Measurements from ENCODE around the gene ZNF669. TPM values are rescaled to one million over a fixed set of nuclear protein-coding genes. Genes with fewer than 3 reads are reported as not detected.
"Not testable (repeated sequence)": the region's sequence is repeated elsewhere in the genome, so short reads cannot be mapped to it uniquely, and the experiment has no call there.

Gene ZNF669
- total RNA-seq, result 9.0 TPM

DNA sequence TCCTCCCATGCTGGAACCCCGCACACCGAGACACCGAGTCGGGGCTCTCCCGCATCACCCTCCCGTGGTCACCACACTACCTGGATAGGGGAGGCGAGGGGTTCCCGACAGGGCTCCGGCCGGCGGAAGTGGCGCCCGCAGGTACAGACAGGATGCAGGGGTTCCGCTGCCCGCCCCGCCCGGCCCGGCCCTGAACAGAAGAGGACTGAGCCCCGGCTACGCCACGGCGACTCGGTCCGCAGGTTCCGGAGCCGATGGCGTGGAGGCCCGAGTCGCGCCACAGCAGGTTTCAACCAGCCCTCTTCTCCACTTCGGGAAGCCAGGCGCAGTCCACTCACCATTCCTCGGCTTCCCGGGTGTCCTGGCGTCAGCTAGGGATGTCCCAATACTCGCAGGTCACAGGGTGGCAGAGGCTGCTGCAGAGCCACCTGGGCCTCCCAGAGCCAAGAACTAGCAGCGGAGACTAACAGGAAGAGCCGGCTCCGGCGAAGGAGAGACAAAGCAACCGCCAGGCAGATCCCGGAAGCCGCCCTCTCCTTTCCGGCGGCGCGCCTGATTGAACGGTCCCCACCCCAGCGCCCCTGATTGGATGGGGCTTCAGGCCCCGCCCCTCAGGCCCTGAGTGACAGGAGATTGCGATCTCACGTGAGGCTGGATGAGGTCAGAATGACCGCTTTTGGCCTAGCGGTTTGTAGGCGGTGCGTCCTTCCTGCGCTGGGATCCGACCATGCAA is at the start of gene ZNF669:
Gene ZNF669, minus strand, starts transcription at position 498 of the 733 bp plus-strand sequence. Its CDS starts 157 bp downstream, at position 341.
- DNase-seq (ENCODE audit: low spot score), result peak; percentile 97

DNA sequence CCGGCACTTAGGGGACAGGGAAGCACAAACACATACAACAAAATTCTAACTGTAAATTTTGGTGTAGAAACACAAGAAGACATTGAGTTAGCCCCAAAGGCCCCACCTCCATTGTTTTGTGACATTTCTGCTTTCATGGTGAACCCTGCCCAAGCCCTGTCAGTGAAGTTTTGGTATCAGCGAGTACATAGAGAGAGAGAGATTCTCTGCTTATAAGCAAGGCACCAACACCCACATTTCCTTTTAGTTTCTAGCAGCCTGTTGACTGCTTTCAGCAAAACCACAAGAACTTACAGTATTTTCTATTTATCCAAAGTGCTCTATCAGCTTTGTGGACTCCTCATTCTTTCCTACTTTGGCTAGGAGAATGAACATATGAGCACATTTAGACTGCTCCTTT is 43.6 kb upstream of the ZNF669 start:
- DNase-seq (ENCODE audit: low spot score), result no peak

DNA sequence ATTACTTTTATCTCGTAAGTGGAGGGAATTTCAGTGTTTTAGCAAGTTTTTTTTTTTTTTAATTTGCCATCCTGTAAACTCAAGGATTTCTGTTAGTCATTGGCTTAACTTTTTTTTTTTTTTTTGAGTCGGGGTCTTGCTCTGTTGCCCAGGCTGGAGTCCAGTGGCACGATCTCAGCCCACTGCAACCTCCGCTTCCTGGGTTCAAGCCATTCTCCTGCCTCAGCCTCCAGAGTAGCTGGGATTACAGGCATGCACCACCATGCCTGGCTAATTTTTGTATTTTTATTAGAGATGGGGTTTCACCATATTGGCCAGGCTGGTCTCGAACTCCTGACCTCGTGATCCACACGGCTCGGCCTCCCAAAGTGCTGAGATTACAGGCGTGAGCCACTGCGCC is 43.0 kb upstream of the ZNF669 start:
- not testable (repeated sequence) for DNase-seq (ENCODE audit: low spot score)

DNA sequence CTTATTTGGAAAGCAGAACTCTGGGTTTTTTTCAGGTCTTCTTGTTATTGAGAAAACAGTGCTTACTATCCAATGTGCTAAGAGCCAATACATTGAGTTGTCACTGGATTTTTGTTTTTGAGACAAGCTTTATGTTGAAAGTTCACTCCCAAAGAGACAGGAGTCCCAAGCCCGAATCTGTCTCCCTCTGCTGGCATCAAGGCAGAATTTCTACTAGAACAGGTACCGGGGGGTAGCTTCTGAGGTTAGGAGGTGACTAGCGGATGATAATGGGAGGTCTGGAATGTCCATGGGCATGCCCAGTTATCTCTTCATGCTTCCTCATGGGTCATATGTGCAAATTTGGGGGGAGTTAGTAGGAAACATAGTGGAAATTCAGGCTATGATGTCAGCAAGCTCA is 42.5 kb upstream of the ZNF669 start:
- DNase-seq (ENCODE audit: low spot score), result no peak

DNA sequence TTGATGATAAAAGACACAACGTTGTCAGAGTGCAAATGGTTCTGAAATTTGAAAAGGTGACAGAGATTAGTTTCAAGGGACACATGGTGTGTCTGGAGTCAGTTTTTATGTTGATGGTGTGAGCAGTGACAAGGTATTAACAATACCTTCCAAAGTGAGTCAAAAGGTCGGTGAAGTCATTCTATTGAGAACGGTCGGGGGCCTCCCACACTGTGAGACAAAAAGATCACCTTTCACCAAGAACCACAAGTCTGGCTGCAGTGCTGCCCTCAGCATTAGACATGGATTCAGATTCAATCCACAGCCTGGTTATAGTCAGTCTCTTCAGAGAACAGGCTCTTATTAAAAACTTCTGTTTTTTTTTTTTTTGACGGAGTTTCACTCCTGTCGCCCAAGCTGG is 41.1 kb upstream of the ZNF669 start:
- no peak for DNase-seq (ENCODE audit: low spot score)

DNA sequence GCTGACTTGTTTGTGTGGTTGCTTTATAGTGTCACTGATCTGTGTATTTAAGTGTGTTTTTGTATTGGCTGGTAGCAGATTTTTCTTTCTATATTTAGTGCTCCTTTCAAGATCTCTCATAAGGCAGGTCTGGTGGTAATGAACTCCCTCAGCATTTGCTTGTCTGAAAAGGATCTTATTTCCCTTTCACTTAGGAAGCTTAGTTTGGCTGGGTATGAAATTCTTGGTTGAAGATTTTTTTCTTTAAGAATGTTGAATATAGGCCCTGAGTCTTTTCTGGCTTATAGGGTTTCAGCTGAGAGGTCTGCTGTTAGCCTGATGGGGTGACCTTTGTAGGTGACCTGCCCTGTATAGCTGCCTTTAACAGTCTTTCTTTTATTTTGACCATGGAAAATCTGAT is 35.4 kb upstream of the ZNF669 start:
- DNase-seq (ENCODE audit: low spot score), result not testable (repeated sequence)

DNA sequence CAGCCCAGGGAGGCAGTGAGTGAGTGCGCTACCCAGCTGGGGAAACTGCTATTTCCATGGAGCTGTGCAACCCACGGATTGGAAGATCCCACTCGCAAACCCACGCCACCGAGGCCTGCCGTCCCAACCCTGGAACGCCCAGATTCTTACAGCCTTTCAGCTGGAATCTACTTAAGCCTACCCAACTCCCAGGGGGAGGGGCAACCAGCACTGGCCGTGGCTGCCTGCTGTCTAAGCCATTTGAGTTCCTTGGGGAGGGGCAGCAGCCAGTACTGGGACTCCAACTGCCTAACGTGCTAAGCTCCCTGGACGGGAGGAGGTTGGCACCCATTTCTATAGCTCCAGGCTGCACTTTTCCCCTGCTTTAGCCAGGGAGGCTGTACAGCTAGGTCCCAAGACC is 27.1 kb upstream of the ZNF669 start:
- DNase-seq (ENCODE audit: low spot score), result no peak

DNA sequence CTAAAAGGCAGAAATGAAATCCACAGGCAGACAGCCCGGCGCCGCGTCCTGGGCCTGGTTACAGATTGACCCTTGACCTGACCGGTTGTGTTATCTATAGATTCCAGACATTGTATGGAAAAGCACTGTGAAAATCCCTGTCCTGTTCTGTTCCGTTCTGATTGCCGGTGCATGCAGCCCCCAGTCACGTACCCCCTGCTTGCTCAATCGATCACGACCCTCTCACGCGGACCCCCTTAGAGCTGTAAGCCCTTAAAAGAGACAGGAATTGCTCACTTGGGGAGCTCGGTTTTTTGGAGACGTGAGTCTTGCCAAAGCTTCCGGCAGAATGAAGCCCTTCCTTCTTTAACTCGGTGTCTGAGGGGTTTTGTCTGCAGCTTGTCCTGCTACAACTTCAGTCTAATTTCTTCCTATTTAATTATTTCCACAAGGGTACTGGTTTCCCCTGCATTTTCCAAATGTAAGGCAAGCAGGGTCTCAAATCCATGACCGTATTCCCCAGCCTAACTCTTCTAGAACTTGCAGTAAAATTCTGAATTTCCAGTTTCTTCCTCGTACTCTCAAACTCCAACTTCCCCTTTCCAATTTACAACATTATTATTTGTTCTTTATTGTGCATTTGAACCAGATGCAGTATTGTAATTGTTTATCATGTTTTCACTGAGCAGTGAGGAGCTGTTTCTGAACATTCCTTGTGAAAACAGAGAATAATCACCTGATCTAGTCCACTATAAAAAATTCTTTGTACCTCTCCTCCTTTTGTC is 23.5 kb upstream of the ZNF669 start:
- DNase-seq (ENCODE audit: low spot score), result not testable (repeated sequence)

DNA sequence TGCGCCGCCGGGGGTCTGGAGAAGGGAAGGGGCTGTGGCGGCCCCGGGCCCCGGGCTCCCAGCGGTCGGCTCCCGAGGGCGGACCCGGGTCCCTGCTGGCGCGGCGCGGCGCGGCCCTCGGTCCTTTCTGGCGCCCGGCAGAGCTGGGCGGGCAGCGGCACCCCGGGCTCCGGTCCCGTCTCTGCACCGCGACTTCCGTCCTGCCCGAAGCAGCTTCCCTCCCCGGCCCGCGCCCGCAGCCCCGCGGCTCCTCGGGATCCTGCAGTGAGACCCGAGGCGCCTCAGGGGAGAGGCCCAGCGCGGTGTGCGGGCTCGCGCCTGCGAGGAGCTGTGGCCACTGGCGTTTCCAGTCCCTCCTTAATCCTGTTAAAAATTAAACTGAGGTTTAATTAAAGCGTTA is 22.4 kb upstream of the ZNF669 start:
- not testable (repeated sequence) for DNase-seq (ENCODE audit: low spot score)

DNA sequence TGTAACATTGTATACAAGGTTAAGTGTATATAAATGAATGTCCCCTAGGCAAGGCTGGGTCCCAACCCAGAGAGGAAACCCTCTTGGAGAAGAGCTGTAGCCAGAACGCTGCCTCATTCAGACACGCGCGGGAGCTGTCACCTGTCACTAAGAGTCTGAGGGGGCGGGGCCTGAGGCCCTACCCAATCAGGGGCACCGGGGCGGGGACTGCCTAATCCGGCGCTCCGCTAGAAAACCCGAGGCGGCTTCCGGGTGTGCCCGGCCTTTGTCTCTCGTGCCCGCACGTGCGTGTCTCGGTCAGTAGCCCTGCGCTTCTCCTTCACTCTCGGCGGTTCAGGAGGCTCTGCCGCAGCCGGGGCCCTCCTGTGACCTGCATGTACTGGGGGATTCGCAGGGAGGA is 22.0 kb upstream of the ZNF669 start:
- not testable (repeated sequence) for DNase-seq (ENCODE audit: low spot score)

DNA sequence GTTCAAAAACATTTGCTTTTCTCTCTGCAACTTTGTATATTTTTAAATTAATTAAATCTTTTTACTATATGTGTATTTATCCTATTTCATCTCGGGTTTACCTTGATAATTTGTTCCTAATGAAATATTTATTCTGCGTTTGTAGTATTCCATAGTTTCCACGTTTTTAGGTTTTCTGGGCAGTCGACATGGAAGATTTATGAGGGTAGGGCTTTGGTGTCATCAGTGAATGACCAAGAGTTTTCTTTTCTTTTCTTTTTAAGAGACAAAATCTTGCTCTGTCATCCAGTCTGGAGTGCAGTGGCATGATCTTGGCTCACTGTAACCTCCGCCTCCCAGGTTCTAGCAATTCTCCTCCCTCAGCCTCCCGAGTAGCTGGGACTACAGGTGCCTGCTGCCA is 17.2 kb upstream of the ZNF669 start:
- no peak for DNase-seq (ENCODE audit: low spot score)

DNA sequence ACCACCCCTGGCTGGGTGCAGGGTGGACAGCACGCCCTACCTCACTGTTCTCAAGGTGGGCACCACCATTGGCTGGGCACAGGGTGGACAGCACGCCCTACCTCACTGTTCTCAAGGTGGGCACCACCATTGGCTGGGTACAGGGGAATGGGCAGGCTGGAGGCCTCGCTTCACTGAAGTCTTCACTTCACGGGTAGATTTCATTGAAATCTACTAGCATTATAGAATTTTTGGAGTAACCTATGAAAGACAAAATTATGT is 16.2 kb upstream of the ZNF669 start:
- not testable (repeated sequence) for DNase-seq (ENCODE audit: low spot score)

DNA sequence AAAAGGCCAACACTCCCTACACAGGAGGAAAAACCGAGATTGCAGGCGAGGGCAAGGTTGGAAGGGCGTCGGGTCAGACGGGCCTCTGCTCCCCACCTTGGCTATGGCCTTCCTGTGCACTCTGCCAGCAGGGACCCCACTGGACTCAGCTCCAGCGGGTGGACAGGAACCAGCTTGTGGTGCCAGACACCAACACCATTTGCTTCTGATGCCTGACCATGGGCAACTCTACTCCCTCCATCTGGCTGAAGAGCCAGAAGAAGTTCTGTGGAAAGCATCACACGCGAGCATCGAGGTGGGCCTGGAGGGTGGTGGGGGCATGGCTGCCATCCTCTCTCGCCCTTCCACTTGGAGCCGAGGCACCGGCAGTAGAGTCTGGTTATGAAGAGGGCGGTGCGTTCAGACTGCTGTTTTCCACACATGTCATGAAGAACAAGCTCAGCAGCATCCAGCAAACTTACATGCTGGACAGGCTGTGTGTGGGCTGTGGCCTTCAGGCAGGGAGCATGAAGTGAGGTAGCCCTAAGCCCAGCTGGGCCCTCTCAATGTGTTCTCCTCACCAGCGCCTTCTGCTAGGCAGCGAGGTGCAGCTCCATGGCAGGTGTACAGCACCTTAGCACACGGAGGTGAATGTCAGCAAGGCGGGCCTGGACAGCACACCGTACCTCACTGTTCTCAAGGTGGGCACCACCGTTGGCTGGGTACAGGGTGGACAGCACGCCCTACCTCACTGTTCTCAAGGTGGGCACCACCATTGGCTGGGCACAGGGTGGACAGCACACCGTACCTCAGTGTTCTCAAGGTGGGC is 15.6 kb upstream of the ZNF669 start:
- DNase-seq (ENCODE audit: low spot score), result no peak

DNA sequence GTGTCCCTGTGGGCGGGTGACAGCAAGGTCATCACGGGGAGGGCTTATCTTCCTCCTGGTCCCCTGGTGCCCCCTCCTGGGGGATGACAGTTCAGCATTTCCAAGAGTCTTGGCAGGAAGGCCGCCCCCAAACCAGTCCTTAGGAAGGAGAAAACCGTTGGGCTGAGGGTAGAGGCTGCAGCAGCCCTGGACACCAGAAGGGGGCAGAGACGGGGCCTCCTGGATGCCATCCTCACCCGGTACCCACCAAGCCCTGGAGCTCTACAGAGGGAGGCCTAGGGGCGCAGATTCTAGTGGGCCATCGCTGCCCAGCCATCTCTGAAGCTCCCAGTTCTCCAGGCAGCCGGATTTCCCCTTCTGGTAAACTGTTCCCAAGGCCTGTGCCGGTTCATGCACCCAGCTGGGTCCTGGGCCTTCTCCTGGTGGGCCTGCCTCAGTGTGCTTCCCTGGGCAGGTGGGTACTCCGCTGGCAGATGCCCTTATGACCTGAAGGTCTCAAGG is 14.8 kb upstream of the ZNF669 start:
- no peak for DNase-seq (ENCODE audit: low spot score)

DNA sequence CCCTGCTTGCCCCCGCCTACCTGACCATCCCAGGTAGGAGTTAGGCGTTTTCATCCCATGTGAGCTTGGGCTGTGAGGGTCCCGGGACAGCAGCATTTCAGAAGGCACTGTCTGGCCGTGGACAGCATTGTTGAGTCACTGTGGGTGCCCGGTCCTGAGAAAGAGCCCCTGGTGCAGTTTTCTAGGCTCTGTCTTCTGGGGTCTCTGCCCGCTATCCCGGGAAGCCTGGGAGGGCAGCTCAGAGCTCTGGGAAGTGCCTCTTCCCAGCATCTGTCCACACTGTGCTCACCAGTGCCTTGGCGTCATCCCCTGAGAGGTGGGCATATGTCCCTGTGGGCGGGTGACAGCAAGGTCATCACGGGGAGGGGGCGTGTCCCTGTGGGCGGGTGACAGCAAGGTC is 11.4 kb upstream of the ZNF669 start:
- no peak for DNase-seq (ENCODE audit: low spot score)

DNA sequence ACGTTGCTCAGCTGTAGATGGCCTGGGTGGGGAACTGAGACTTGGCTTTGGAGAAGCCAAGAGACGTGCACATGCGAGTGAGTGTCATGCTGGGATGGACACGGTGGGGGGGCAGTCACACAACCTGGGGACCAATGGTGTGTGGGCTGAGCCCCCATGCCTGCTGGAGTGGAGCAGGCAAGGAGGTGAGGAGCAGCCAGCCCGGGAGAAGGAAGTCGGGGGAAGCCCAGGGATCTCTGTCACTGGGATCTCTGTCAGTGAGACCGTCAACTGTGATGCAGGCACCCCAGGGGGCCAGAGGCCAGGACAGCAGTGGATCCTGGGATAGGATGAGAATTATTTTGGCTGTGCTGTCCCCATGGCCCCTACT is 11.0 kb upstream of the ZNF669 start:
- no peak for DNase-seq (ENCODE audit: low spot score)

DNA sequence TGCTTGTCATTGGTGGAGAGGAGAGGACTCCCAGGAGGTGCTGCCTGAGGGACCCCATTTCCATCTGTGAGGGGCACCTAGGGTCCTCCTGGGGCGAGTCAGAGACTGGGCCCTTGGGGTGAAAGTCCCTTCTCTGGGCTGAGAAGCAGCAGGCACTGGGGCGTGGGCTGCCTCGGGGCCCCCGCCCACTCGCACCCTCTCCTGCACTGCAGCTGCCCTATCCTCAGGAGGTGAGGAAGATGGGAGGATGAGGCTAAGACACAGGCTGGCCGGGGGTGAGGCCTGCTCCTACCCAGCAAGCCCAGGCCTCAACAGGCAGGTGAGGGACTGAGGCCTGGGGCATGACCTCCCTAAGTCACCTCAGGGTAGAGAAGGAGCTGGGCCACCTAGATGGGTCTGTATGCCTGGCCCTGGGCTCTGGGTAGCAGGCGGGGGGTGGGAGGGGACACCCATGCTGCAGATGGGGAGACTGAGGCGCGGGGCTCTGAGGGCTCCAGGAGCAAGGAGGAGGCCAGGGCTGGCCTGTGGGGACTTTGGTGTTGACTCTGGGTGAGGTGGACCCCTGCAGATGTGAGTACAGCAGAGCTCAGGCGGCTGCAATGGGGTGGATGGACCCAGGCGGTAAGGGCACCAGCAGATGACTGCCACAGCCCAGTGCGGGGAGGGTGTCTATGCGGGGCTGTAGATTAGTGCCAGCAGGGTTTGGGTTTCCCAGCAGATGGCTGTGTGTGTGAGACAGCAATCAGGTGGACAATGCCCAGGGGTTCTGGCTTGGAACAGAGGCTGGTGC is 10.4 kb upstream of the ZNF669 start:
- no peak for DNase-seq (ENCODE audit: low spot score)

DNA sequence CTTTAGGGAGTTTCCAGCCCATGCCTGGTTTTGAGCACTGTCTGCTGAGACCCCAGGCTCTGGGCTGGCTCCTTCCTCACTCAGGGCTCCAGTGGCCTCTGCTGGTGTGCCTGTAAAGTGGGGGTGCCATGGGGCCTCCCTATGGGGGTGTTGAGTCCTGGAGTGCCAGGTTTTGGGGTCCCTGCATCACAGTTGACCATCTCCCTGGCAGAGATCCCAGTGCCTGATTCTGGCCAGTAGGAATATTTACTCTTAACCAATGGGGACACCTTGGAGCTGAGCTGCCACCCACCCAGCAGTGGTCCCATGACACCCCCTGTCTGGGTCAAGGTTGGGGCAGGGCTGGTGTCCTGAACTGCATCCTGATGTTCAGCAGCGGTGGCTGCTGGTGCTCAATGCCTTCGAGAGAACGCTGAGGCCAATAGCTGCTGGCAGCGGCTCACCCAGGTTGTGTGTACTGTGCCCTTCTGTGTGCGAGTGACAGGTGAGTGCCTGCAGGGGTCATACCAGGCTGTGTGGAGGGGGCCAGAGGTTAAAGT is 9.6 kb upstream of the ZNF669 start:
- no peak for DNase-seq (ENCODE audit: low spot score)

DNA sequence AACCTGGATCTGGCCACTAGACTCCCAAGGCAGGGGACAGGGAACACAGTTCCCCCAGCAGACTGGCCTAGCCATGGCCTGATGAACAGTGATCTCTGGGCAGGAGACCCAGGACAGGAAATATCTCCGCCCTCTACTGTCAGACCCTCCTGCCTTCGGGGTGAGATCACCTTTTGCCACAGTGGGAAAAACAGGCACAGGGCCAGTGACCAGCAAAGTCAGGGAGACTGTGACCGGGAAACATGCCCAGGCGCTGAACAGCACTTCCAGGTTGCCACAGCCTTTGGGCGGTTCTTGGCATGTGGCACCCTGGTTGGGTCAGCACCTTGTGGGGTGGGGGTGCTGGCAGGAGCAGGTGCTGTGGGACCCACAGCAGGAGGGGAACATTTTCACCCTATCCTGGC is 8.9 kb upstream of the ZNF669 start:
- DNase-seq (ENCODE audit: low spot score), result no peak

DNA sequence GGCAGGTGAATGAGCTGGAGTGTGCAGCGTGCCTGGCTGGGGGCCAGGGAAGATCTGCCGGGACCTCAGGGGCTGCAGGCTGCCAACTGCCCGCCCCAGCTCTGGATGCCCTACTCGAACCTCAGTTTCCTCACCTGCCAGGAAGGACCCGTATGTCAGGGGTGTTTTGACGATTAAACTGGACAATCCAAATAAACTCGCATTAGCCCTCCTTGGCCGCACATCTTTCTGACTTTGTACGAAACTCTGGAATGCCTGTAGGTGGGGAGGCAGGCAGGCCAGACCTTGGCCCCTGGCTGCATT is 8.3 kb upstream of the ZNF669 start:
- DNase-seq (ENCODE audit: low spot score), result no peak

DNA sequence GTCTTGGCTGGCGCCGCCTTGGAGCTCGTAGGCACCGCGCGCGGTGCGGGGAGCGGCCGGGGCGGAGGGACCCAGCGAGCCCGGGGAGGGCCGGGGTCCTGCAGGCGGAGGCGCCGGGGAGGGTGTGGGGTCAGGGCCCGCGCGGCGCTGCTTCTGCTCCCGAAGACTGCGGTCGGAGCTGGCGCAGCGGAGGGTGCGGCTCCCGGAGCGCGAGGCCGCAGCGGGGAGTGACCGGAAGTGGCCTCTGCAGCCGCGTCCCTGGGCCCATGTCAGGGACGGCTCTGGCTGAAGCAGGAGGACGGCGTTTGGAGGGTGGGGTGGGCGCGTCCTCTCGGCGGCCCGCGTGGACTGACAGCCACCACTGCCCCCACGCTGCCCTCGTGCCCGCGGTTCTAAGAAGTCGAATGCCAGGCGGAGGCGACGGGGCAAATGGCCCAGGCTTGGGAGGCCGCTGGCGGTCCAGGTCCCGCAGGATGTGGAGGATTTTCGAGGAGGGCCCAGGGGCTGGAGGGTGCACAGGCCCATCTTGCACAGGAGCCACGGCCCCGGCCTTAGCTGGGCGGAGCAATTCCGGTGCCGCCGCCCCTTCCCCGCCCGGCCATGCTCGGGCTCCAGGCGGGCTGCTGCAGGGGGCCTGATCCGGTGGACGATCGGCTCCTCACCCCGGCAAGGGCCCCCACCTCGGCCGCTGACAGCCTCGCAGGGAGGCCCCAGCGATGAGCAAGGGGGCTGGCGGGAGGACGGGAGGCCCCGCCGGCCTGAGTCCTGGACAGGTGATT is 7.7 kb upstream of the ZNF669 start:
- DNase-seq (ENCODE audit: low spot score), result peak; percentile 65
